ENCODE results near the gene HIF1A.

HIF1A gene

DNA sequence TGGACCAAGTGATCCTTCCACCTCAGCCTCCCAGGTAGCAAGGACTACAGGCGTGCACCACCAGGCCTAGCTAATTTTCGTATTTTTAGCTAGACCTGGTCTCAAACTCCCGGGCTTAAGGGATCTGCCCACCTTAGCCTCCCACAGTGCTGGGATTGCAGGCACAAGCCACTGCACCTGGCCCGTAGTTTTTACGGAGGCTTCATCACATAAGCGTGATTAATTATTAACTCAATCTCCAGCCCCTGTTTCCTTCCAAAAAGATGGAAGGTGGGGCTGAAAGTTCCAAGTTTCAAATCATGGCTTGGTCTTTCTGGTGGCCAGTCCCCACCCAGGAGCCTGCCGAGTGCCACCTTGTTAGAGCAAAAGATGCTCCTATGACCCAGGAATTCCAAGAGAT is 22.5 kb upstream of the HIF1A start:
- no peak overlapping the region for H3K4me3 ChIP-seq (ENCODE audit: low read depth, low read length)
- TF ChIP-seq, protein P1, sequence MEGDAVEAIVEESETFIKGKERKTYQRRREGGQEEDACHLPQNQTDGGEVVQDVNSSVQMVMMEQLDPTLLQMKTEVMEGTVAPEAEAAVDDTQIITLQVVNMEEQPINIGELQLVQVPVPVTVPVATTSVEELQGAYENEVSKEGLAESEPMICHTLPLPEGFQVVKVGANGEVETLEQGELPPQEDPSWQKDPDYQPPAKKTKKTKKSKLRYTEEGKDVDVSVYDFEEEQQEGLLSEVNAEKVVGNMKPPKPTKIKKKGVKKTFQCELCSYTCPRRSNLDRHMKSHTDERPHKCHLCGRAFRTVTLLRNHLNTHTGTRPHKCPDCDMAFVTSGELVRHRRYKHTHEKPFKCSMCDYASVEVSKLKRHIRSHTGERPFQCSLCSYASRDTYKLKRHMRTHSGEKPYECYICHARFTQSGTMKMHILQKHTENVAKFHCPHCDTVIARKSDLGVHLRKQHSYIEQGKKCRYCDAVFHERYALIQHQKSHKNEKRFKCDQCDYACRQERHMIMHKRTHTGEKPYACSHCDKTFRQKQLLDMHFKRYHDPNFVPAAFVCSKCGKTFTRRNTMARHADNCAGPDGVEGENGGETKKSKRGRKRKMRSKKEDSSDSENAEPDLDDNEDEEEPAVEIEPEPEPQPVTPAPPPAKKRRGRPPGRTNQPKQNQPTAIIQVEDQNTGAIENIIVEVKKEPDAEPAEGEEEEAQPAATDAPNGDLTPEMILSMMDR (conservative IDR thresholded peaks at IDR 0.05; ENCODE audit: low read depth, low read length): no peak
- no peak for DNase-seq (ENCODE audit: low read depth)

DNA sequence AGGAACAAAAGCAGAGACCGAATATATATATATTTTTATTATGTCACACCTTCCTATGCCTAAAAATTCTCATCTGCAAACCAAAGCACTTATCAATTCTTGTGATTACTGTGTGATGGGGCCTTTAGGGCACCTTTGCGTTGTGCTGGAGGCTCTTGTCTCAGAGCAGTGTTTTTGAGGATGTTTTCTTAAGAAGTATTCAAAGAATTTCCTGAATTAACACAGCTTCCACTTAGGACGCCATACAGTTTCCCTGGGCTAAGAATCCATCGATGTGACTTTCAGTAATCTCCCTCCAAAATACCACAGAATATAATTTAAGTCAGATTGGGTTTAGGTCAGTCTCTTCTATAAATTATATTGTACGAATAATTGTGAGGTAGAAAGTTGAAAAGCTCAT is 22.0 kb upstream of the HIF1A start:
- peak; percentile 53 for DNase-seq (ENCODE audit: low read depth)
- TF ChIP-seq, protein P1 (conservative IDR thresholded peaks at IDR 0.05; ENCODE audit: low read depth, low read length): no peak
- H3K4me3 ChIP-seq (ENCODE audit: low read depth, low read length): no peak overlapping the region

DNA sequence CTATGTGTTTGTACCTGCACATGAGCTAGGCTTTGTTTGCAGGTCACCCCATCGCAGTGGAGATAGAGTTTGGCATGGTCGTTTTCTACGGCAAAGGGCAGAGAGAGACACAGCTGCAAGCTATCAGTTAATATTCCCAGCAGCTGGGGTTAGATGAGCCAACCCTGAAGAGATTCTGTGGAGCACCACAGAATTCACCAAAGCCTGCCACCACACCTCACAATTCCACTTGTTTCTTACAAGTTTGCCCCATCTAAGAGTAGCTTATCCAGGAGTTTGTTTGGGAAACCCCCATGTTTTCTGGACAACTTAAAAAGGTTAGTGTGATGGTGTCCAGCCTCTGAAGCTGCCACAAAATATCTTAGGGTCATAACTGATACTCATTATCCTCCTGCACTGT is 20.0 kb upstream of the HIF1A start:
- no peak overlapping the region for H3K4me3 ChIP-seq (ENCODE audit: low read depth, low read length)
- TF ChIP-seq, protein P1 (conservative IDR thresholded peaks at IDR 0.05; ENCODE audit: low read depth, low read length): no peak
- DNase-seq (ENCODE audit: low read depth): no peak

DNA sequence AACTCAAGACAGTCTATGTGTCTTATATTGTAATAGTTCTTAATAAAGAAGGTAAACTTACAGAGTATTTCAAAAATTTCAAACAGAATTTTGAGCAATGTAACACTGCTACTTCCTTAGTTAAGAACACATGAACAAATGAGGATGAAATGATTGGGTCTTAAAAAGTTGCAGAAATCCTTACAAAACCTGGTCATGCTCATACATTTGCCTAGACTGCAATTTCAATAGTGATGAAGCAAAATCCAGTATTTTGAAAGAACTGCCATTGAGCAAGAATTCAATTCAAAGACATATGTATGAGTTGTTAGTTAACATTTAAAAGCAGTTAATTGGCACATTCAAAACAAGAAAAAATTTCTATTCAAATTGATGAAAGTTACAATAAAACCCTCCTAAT is 17.8 kb upstream of the HIF1A start:
- TF ChIP-seq, protein P1 (conservative IDR thresholded peaks at IDR 0.05; ENCODE audit: low read depth, low read length): no peak
- H3K4me3 ChIP-seq (ENCODE audit: low read depth, low read length): no peak overlapping the region
- no peak for DNase-seq (ENCODE audit: low read depth)

DNA sequence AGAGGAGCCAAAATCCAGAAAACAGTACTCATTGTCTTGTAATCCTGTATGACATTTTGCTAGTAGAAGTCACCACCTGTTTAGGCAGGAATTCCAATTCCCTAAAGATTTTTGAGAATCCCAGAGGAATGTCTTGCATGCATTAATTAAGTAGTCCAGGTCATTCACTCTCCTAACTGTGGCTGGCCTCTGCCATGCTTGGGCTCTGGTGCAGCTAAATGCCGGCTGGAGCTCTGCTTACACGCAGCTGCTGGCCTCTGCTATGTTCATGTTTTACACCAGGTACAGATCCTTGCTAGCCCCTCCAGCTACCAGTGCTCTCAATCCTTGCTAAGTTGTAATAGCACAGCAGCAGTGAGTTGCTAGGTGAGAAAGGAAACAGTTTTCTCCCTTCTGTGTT is 16.3 kb upstream of the HIF1A start:
- no peak for DNase-seq (ENCODE audit: low read depth)
- H3K4me3 ChIP-seq (ENCODE audit: low read depth, low read length): no peak overlapping the region
- TF ChIP-seq, protein P1 (conservative IDR thresholded peaks at IDR 0.05; ENCODE audit: low read depth, low read length): no peak

DNA sequence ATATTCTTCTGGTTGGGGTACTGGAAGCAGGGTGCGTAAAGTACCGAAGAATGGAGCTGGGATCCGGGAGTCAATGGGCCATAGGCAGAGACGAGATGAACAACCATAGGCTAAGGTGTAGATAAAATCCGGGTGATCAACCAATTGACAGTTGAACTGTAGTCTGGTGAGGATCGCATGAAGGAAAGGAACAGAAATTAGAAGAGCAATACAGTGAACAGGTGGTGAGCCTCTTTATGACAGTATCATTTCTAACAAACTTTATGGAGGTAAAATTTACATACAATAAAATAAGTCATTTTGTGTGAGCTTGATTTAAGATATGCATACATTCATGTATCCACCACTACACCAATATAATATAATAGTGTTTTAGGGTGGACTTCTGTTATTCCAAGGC is 13.9 kb upstream of the HIF1A start:
- no peak for DNase-seq (ENCODE audit: low read depth)
- no peak overlapping the region for H3K4me3 ChIP-seq (ENCODE audit: low read depth, low read length)
- TF ChIP-seq, protein P1 (conservative IDR thresholded peaks at IDR 0.05; ENCODE audit: low read depth, low read length): no peak

DNA sequence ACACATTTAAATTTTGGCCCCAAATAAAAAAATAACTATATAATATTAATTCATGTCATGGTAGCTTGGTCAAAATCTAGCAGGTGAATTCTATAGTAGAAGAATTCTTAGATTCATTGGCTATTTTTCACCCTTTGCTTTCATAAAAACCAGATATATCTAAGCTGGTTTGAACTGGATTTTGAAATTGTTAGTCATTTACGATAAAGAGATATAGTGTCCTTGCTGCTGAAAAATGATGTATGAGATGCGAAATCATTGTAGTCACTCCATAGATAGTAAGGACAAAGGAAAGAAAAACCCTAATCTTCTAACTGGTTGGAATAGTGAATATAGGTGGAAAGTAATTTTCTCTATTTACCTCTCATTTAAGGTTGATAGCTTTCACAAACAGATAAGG is 12.2 kb upstream of the HIF1A start:
- TF ChIP-seq, protein P1 (conservative IDR thresholded peaks at IDR 0.05; ENCODE audit: low read depth, low read length): no peak
- no peak overlapping the region for H3K4me3 ChIP-seq (ENCODE audit: low read depth, low read length)
- DNase-seq (ENCODE audit: low read depth): no peak

Data from choroid plexus epithelial cell (primary cell).